Mucosa of descending colon (tissue), 3 donors: ENCODE results near the gene HELZ. TPM values are rescaled to one million over a fixed set of nuclear protein-coding genes. Genes with fewer than 3 reads are reported as not detected.

Experiments
- ATAC-seq: fragments of 200-7000 bp; cut with Tn5 transposase; one replicate; pipeline ENCODE4 v1.9.1; 2020; ENCODE audit warnings: mild to moderate bottlenecking, moderate library complexity
- DNase-seq, 3 donors: peaks; one replicate each; pipeline ENCODE4 v3.0.0-alpha.2; 2020
- H3K36me3 ChIP-seq: fragments of 200-600 bp; one replicate; pipeline ENCODE4 v1.8.0; 2021; ENCODE audit warnings: low read depth, mild to moderate bottlenecking
- H3K4me1 ChIP-seq: fragments of 200-600 bp; one replicate; pipeline ENCODE4 v1.8.0; 2021; ENCODE audit warnings: low read depth, mild to moderate bottlenecking
- H3K4me3 ChIP-seq: fragments of 200-600 bp; one replicate; pipeline ENCODE4 v1.8.0; 2021; ENCODE audit warnings: mild to moderate bottlenecking
- H3K9me3 ChIP-seq: fragments of 200-600 bp; one replicate; pipeline ENCODE4 v1.8.0; 2021; ENCODE audit warnings: mild to moderate bottlenecking
- intact Hi-C, 2 donors: fragments of 100-400 bp; cut with DNase I in 1 of 2; cut with micrococcal nuclease in 1 of 2; formaldehyde crosslinking; loops; one replicate each; pipeline versions ENCODE4 v1.11.0 to v1.11.1; 2022; cut with DNase I, micrococcal nuclease
- total RNA-seq, 3 donors: library from RNA; stranded (reverse); fragmentation: NEBNext Ultra II Directional in 2 of 3; extraction: Animal tissue kit (Norgen Biotek cat#: 25700) in 2 of 3; gene quantifications; one replicate each; pipeline versions ENCODE4 v1.2.1 to v1.2.4, GENCODE V29; 2021 to 2023
- TF ChIP-seq, protein P1 (sequence below): fragments of 200-600 bp; IDR thresholded peaks from one replicate; pipeline ENCODE4 v1.8.0; 2022; ENCODE audit warnings: antibody characterized with exemption, mild to moderate bottlenecking
- donor health status: DM: no; HTN: no; CAD: no; lungs with moderate emphysema.
- donor health status: DM: no; HTN: no; CAD: no.
- donor health status: DM: no; HTN: yes; CAD: no.

HELZ gene
- total RNA-seq, 3 donors from 2014 or later, result 43.2 to 65.3 (median 43.3) TPM

- ATAC-seq, result no peak
- intact Hi-C loops, result no loop called here
- no peak for DNase-seq
- TF ChIP-seq, protein P1, sequence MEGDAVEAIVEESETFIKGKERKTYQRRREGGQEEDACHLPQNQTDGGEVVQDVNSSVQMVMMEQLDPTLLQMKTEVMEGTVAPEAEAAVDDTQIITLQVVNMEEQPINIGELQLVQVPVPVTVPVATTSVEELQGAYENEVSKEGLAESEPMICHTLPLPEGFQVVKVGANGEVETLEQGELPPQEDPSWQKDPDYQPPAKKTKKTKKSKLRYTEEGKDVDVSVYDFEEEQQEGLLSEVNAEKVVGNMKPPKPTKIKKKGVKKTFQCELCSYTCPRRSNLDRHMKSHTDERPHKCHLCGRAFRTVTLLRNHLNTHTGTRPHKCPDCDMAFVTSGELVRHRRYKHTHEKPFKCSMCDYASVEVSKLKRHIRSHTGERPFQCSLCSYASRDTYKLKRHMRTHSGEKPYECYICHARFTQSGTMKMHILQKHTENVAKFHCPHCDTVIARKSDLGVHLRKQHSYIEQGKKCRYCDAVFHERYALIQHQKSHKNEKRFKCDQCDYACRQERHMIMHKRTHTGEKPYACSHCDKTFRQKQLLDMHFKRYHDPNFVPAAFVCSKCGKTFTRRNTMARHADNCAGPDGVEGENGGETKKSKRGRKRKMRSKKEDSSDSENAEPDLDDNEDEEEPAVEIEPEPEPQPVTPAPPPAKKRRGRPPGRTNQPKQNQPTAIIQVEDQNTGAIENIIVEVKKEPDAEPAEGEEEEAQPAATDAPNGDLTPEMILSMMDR, result no peak
- H3K4me1 ChIP-seq, result peaks cover 13% of the 10 kb centered on the region
- H3K4me3 ChIP-seq, result no peak overlapping the region
- no peaks in the 10 kb centered on the region for H3K9me3 ChIP-seq
- no peaks in the 10 kb centered on the region for H3K36me3 ChIP-seq
These were observed 1.7 kb downstream of the HELZ start for GRCh38 chr17:67243284-67243683.

DNA sequence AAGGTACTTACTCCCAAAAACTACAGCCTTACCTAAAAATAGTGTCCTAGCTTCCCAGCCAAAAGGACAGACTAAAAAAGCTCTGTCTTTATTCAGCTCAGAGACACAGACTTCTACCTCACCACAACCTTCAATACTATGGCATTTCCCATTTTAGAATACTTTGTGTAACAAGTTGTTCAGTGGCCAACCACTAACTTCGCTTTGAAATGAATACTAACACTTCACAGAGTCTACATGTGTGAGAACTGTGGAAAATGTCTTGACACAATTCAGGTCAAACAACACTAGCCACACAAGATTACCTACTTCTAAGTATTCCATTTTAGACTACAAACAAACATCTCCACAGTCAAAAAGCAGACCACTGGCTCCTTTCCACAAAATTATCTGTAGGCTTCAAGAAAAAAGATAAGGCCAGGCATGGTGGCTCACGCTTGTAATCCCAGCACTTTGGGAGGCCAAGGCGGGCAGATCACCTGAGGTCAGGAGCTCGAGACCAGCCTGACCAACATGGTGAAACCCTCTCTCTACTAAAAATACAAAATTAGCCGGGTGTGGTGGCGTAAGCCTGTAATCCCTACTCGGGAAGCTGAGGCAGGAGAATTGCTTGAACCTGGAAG, 3.2 kb downstream of the HELZ start:
- Histone ChIP-seq H3K4me3 (no peak overlapping the region), H3K36me3 (peaks cover 2% of the 10 kb centered on the region), H3K9me3 (no peaks in the 10 kb centered on the region), H3K4me1 (peaks cover 13% of the 10 kb centered on the region)
- ATAC-seq (no peak), DNase-seq (no peak)
- TF ChIP-seq, protein P1, result no peak
- intact Hi-C loops, result no loop called here

DNA sequence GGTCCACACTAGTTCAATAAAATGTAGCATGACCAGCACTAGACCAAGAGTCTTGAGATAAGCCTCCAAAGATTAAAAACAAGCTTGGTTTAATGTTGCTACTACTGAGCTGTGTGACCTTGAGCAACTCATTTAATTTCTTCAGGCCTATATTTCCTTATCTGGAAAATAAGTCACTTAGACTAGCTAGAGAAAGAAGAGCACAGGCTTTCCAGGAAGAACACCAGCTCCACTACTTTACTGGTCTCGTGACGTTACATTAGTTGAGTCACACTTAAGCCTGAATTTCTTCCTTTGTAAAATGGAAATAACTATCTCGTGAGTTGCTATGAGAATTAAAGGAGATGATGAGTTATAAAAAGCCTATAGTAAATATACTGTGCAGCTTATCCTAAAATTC, 5.4 kb downstream of the HELZ start:
- Histone ChIP-seq H3K36me3 (peaks cover 4% of the 10 kb centered on the region), H3K9me3 (no peaks in the 10 kb centered on the region), H3K4me3 (no peak overlapping the region), H3K4me1 (peaks cover 10% of the 10 kb centered on the region)
- no peak for DNase-seq
- TF ChIP-seq, protein P1, result no peak
- intact Hi-C loops, result no loop called here
- peak; percentile 47 for ATAC-seq

- ATAC-seq (no peak), DNase-seq (no peak)
- H3K4me1 ChIP-seq, result peaks cover 10% of the 10 kb centered on the region
- intact Hi-C loops, result no loop called here
- no peaks in the 10 kb centered on the region for H3K9me3 ChIP-seq
- H3K36me3 ChIP-seq, result peaks cover 4% of the 10 kb centered on the region
- TF ChIP-seq, protein P1, result no peak
- no peak overlapping the region for H3K4me3 ChIP-seq
These were observed 6.0 kb downstream of the HELZ start for GRCh38 chr17:67238991-67239390.

DNA sequence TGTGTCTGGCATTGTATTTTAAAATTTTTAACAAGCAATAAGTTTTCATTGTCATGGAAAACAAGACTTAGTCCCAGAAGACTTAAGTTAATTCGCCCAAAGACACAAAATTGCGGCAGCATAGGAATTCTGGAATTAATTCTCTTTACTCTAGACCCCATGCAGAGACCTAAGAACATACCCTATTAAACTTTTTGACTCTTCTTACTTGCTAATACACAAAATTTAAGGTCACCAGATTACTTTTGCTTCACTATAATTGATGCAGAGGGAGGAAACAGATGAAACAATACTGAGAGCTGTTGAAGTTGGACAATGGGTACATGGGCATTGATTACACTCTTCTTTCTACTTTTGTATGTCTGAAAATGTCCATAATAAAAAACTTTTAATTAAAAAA, 12.6 kb downstream of the HELZ start:
- Histone ChIP-seq H3K4me1 (no peaks in the 10 kb centered on the region), H3K4me3 (no peak overlapping the region), H3K36me3 (peaks cover 4% of the 10 kb centered on the region), H3K9me3 (no peaks in the 10 kb centered on the region)
- intact Hi-C loops, result no loop called here
- TF ChIP-seq, protein P1, result no peak
- no peak for DNase-seq
- ATAC-seq, result no peak
